ENCODE measurements around the gene GLDC.
"Not testable (repeated sequence)": the region's sequence is repeated elsewhere in the genome, so short reads cannot be mapped to it uniquely, and the experiment has no call there.

DNA sequence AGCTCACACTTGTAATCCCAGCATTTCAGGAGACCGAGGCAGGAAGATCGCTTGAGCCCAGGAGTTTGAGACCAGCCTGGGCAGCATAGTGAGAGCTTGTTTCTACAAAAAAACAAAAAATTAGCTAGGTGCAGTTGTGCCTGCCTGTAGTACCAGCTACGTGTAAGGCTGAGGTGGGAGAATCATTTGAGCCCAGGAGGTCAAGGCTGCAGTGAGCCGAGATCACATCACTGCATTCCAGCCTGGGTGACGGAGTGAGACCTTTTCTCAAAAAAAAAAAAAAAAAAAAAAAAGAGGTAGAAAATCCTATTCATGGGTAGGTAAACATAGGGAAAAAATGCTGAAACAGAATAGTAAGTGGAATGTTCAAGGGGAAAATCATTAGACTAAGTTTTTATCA, 102.9 kb downstream of the GLDC start:
- TF ChIP-seq, protein P1, sequence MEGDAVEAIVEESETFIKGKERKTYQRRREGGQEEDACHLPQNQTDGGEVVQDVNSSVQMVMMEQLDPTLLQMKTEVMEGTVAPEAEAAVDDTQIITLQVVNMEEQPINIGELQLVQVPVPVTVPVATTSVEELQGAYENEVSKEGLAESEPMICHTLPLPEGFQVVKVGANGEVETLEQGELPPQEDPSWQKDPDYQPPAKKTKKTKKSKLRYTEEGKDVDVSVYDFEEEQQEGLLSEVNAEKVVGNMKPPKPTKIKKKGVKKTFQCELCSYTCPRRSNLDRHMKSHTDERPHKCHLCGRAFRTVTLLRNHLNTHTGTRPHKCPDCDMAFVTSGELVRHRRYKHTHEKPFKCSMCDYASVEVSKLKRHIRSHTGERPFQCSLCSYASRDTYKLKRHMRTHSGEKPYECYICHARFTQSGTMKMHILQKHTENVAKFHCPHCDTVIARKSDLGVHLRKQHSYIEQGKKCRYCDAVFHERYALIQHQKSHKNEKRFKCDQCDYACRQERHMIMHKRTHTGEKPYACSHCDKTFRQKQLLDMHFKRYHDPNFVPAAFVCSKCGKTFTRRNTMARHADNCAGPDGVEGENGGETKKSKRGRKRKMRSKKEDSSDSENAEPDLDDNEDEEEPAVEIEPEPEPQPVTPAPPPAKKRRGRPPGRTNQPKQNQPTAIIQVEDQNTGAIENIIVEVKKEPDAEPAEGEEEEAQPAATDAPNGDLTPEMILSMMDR (IDR thresholded peaks at IDR 0.05) = not testable (repeated sequence)
- not testable (repeated sequence) for TF ChIP-seq POLR2A, EP300 (IDR thresholded peaks at IDR 0.05)

All from ovary (tissue), 3 donors.